H1 (cell line): ENCODE results near the gene COX18. TPM values are rescaled to one million over a fixed set of nuclear protein-coding genes. Genes with fewer than 3 reads are reported as not detected.

ENCODE experiments used
- ASH2L ChIP-seq: fragments of 200-600, 300-600 bp; sonication (generic); IDR thresholded peaks from one replicate; pipeline ENCODE4 v1.7.1; 2017; ENCODE audit warnings: low read length
- ATF3 ChIP-seq: IDR thresholded peaks from 2 replicates; pipeline ENCODE4 v1.6.1; 2011; ENCODE audit warnings: low read depth, mild to moderate bottlenecking, low read length; ENCODE audit not compliant: insufficient read depth
- CEBPB ChIP-seq: IDR thresholded peaks from 2 replicates; pipeline ENCODE4 v1.6.1; 2012; ENCODE audit warnings: low read depth, low read length
- CHD7 ChIP-seq: fragments of 300-600 bp; sonication (generic); IDR thresholded peaks from 2 replicates; pipeline ENCODE4 v1.7.1; 2012; ENCODE audit warnings: low read length, moderate library complexity, mild to moderate bottlenecking, inconsistent platforms; ENCODE audit not compliant: insufficient replicate concordance
- CREB1 ChIP-seq: IDR thresholded peaks from 2 replicates; pipeline ENCODE4 v1.6.1; 2012; ENCODE audit warnings: inconsistent platforms
- HDAC2 ChIP-seq, 2 experiments: fragments of 300-600 bp in 1 of 2; sonication (generic) in 1 of 2; IDR thresholded peaks; 2 replicates each; pipeline ENCODE4 v1.6.1; 2011 to 2012; ENCODE audit warnings: low read depth in 2 of 2, low read length in 2 of 2, mild to moderate bottlenecking in 2 of 2, moderate library complexity in 2 of 2, borderline replicate concordance in 1 of 2, inconsistent platforms in 1 of 2
- MAFK ChIP-seq: IDR thresholded peaks from 2 replicates; pipeline ENCODE4 v1.6.1; 2012; ENCODE audit warnings: low read depth, mild to moderate bottlenecking, improper control_type of control experiment, low read length
- POLR2A ChIP-seq, 2 experiments: IDR thresholded peaks; 1 replicate in 1 of 2; 2 replicates in 1 of 2; pipeline ENCODE4 v1.6.1; 2011; ENCODE audit warnings: low read depth in 2 of 2, low read length in 2 of 2, mild to moderate bottlenecking in 2 of 2; ENCODE audit errors: control extremely low read depth in 1 of 2
- POLR2AphosphoS5 ChIP-seq: IDR thresholded peaks from 2 replicates; pipeline ENCODE4 v1.6.1; 2011; ENCODE audit warnings: low read depth, low read length
- SP4 ChIP-seq: IDR thresholded peaks from 2 replicates; pipeline ENCODE4 v1.6.1; 2012; ENCODE audit warnings: low read length, inconsistent platforms
- TBP ChIP-seq: IDR thresholded peaks from 2 replicates; pipeline ENCODE4 v1.6.1; 2011; ENCODE audit warnings: low read depth, low read length, improper control_type of control experiment
- polyA plus RNA-seq, 7 experiments: library from polyadenylated mRNA; depleted of rRNA in 3 of 7; stranded (reverse) in 5 of 7; unstranded in 2 of 7; fragments of >200 nt in 5 of 7; fragments of 200-250 nt in 2 of 7; gene quantifications; 1 replicate in 5 of 7; 2 replicates in 1 of 7; 4 replicates in 1 of 7; pipeline versions ENCODE4 v1.2.1 to v1.2.3, GENCODE V29; 2011 to 2013; ENCODE audit warnings: missing spikeins in 2 of 7, mixed read lengths in 2 of 7
- total RNA-seq: library from RNA; stranded (reverse); fragmentation: NEBNext Ultra II Directional; extraction: Animal tissue kit (Norgen Biotek cat#: 25700); gene quantifications from 2 replicates; pipeline ENCODE4 v1.2.1, GENCODE V29; 2021

The COX18 gene
- total and polyA plus RNA-seq, 2 of the 8 experiments (the other 6 are each of a cell fraction or from before 2014, with no cell fraction given) = 23.0 to 23.7 TPM

GRCh38 chr4:73069338-73070073, at the start of gene COX18 (continued):
- TF ChIP-seq CHD7 (no peak), TBP (peak; percentile 72), ATF3 (peak; percentile 85), SP4 (no peak), CEBPB (peak; percentile 95), POLR2A (IDR thresholded peaks at IDR 0.05; ENCODE audit: control extremely low read depth in 1 of 2, low read depth in 2 of 2, low read length in 2 of 2) (peak; percentile 86 to 97), MAFK (no peak), HDAC2 (IDR thresholded peaks at IDR 0.05; ENCODE audit: borderline replicate concordance in 1 of 2, low read depth in 2 of 2, low read length in 2 of 2) (0 out of 4 replicates have a peak, but pooled peaks of 1 of the 2 experiments have one; percentile 77), CREB1 (peak; percentile 100), POLR2AphosphoS5 (peak; percentile 98), ASH2L (peak; percentile 97)
